HG02981 (cell line): Measurements from ENCODE around the gene GASK1B.
A peak's percentile ranks its signal among the peaks of the same experiment; 100 is the strongest.

Source experiments
- ATAC-seq: cut with Tn5 transposase; IDR thresholded peaks from one replicate; pipeline ENCODE4 v1.9.1; 2021; ENCODE audit warnings: mild to moderate bottlenecking, moderate library complexity; ENCODE audit not compliant: unreplicated experiment

Gene GASK1B

GRCh38 chr4:158189422-158189821 is 16.6 kb upstream of the GASK1B start:
- no peak for ATAC-seq

- ATAC-seq: no peak
Measured at GRCh38 chr4:158186815-158187214, 14.0 kb upstream of the GASK1B start.

- ATAC-seq: no peak
Measured at GRCh38 chr4:158182736-158183135, 9.9 kb upstream of the GASK1B start.

- no peak for ATAC-seq
Measured at GRCh38 chr4:158181906-158182305, 9.1 kb upstream of the GASK1B start.

- ATAC-seq: no peak
Measured at GRCh38 chr4:158179465-158179864, 6.6 kb upstream of the GASK1B start.

GRCh38 chr4:158176776-158177175 is 4.0 kb upstream of the GASK1B start:
- no peak for ATAC-seq

- ATAC-seq: no peak
Measured at GRCh38 chr4:158176108-158176507, 3.3 kb upstream of the GASK1B start.

- ATAC-seq: peak; percentile 40
Measured at GRCh38 chr4:158170691-158171561, 1.9 kb downstream of the GASK1B start.

GRCh38 chr4:158169931-158170690 is 2.7 kb downstream of the GASK1B start:
- ATAC-seq: peak; percentile 12

GRCh38 chr4:158169506-158169905 is 3.3 kb downstream of the GASK1B start:
- ATAC-seq: no peak

- ATAC-seq: no peak
Measured at GRCh38 chr4:158168606-158169005, 4.2 kb downstream of the GASK1B start.

- ATAC-seq: no peak
Measured at GRCh38 chr4:158166701-158167100, 6.1 kb downstream of the GASK1B start.

GRCh38 chr4:158164768-158165213 is 8.0 kb downstream of the GASK1B start:
- ATAC-seq: no peak

GRCh38 chr4:158163941-158164767 is 8.7 kb downstream of the GASK1B start:
- no peak for ATAC-seq

- no peak for ATAC-seq
Measured at GRCh38 chr4:158162631-158163030, 10.2 kb downstream of the GASK1B start.

GRCh38 chr4:158161551-158162354 is 11.1 kb downstream of the GASK1B start:
- no peak for ATAC-seq

- ATAC-seq: no peak
Measured at GRCh38 chr4:158159718-158160094, 13.1 kb downstream of the GASK1B start.

- no peak for ATAC-seq
Measured at GRCh38 chr4:158159054-158159717, 13.6 kb downstream of the GASK1B start.

- no peak for ATAC-seq
Measured at GRCh38 chr4:158157412-158157811, 15.4 kb downstream of the GASK1B start.
